PFSK-1 (cell line): ENCODE results near the gene MYO7A.

Experiments
- FOXP2 ChIP-seq: optimal IDR thresholded peaks from 2 replicates; pipeline ENCODE3; 2011; ENCODE audit warnings: borderline replicate concordance, control low read depth, inconsistent platforms; ENCODE audit not compliant: insufficient read depth; ENCODE audit errors: extremely low read length, extremely low read depth
- POLR2AphosphoS5 ChIP-seq: IDR thresholded peaks from 2 replicates; pipeline ENCODE4 v1.6.1; 2012; ENCODE audit warnings: low read depth, mild to moderate bottlenecking, control low read depth, low read length, moderate library complexity
- SIN3A ChIP-seq: IDR thresholded peaks from 2 replicates; pipeline ENCODE4 v1.6.1; 2012; ENCODE audit warnings: mild to moderate bottlenecking, low read length, moderate library complexity, borderline replicate concordance; ENCODE audit not compliant: insufficient read depth
- TAF1 ChIP-seq: IDR thresholded peaks from 2 replicates; pipeline ENCODE4 v1.6.1; 2012; ENCODE audit warnings: low read length, control low read depth, borderline replicate concordance; ENCODE audit not compliant: insufficient read depth
- TF ChIP-seq, protein P1 (sequence below), 2 experiments: IDR thresholded peaks; 2 replicates each; pipeline versions ENCODE4 v1.6.1 to v1.8.0; 2011 to 2012; ENCODE audit warnings: low read depth in 2 of 2, low read length in 2 of 2, control low read depth in 1 of 2, inconsistent platforms in 1 of 2, mild to moderate bottlenecking in 1 of 2, moderate library complexity in 1 of 2; ENCODE audit not compliant: insufficient read depth in 1 of 2

Gene MYO7A

DNA sequence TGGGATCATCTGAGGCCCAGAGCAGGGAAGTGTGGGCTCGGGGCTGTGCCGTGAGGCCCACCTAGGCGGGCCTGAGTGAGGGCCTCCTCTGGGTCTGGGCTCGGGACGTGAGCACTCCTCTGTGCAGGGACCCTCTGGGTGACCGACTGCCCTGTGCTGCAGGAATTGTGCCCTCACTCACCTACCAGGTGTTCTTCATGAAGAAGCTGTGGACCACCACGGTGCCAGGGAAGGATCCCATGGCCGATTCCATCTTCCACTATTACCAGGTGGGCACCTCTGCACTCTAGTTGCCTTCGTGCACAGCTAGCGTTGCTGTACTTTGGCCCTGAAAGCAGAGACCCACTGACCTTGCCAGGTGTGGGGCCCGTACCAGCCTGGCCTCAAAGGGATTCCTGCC lies 80.5 kb downstream of the MYO7A start:
- no peak for TF ChIP-seq SIN3A
- TF ChIP-seq, protein P1, sequence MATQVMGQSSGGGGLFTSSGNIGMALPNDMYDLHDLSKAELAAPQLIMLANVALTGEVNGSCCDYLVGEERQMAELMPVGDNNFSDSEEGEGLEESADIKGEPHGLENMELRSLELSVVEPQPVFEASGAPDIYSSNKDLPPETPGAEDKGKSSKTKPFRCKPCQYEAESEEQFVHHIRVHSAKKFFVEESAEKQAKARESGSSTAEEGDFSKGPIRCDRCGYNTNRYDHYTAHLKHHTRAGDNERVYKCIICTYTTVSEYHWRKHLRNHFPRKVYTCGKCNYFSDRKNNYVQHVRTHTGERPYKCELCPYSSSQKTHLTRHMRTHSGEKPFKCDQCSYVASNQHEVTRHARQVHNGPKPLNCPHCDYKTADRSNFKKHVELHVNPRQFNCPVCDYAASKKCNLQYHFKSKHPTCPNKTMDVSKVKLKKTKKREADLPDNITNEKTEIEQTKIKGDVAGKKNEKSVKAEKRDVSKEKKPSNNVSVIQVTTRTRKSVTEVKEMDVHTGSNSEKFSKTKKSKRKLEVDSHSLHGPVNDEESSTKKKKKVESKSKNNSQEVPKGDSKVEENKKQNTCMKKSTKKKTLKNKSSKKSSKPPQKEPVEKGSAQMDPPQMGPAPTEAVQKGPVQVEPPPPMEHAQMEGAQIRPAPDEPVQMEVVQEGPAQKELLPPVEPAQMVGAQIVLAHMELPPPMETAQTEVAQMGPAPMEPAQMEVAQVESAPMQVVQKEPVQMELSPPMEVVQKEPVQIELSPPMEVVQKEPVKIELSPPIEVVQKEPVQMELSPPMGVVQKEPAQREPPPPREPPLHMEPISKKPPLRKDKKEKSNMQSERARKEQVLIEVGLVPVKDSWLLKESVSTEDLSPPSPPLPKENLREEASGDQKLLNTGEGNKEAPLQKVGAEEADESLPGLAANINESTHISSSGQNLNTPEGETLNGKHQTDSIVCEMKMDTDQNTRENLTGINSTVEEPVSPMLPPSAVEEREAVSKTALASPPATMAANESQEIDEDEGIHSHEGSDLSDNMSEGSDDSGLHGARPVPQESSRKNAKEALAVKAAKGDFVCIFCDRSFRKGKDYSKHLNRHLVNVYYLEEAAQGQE (IDR thresholded peaks at IDR 0.05; ENCODE audit: insufficient read depth in 1 of 2, low read depth in 2 of 2, low read length in 2 of 2), result no peak
- no peak for TF ChIP-seq TAF1
- TF ChIP-seq POLR2AphosphoS5, result no peak
- no peak for TF ChIP-seq FOXP2

DNA sequence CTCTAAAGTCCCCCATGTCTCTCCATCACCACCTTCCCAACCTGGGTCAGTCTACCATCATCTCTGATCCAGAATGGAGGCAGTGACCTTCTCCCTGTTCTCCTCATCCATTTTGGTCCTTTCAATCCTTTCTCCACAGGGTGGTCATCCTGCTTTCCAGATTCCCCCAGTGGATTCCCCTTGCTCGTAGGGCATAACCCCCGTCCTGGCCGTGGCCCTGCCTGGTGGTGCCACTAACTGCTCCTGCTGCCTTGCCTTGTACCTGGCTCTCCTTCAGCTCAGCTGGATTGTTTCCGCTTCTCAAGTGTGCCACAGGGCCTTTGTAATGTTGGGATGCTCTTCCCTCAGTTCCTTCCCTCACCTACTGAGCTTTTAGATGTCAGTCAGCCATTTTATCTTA lies 81.6 kb downstream of the MYO7A start:
- no peak for TF ChIP-seq FOXP2
- TF ChIP-seq, protein P1 (IDR thresholded peaks at IDR 0.05; ENCODE audit: insufficient read depth in 1 of 2, low read depth in 2 of 2, low read length in 2 of 2), result no peak
- TF ChIP-seq TAF1, result no peak
- TF ChIP-seq POLR2AphosphoS5, result no peak
- TF ChIP-seq SIN3A, result no peak

DNA sequence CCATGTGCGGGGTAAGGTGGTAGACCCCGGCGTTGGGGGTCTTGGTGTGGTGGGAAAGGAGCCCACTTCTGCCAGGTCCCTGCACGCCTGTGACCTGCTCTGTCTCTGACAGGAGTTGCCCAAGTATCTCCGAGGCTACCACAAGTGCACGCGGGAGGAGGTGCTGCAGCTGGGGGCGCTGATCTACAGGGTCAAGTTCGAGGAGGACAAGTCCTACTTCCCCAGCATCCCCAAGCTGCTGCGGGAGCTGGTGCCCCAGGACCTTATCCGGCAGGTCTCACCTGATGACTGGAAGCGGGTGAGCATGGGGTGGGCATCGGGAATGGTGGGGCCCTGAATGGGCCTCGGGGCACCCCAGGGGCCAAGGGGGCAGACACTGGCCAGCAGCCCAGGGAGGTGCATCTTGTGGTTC lies 83.0 kb downstream of the MYO7A start:
- TF ChIP-seq, protein P1 (IDR thresholded peaks at IDR 0.05; ENCODE audit: insufficient read depth in 1 of 2, low read depth in 2 of 2, low read length in 2 of 2), result no peak
- TF ChIP-seq TAF1, result no peak
- no peak for TF ChIP-seq FOXP2
- no peak for TF ChIP-seq SIN3A
- TF ChIP-seq POLR2AphosphoS5, result no peak

DNA sequence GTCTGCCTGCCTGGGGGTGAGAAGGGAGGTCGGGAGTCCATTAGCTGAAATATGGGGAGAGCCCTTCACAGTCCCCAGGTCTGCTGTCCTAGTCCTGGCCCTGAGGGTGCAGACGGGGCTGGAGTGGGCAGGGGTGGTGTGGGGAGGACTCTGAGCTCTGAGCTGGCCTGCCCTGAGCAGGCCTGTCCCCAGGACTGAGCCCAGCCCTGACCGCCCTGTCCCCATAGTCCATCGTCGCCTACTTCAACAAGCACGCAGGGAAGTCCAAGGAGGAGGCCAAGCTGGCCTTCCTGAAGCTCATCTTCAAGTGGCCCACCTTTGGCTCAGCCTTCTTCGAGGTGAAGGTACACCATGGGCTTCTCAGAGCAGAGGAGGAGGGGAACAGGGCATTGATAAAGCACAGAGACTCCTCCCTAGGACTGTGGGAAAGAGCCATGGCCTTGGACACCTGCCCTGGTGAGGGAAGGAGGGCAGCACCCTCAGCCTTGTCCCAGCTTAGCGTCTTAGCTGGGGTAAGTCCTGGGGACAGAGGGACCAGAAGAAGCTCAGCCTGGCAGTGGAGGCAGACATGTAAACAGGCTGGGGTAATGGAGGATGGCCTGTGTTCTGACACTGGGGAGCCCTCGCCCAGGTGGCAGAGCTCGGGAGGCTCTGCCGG lies 83.7 kb downstream of the MYO7A start:
- TF ChIP-seq TAF1 (no peak), FOXP2 (no peak), POLR2AphosphoS5 (no peak), SIN3A (no peak)
- TF ChIP-seq, protein P1 (IDR thresholded peaks at IDR 0.05; ENCODE audit: insufficient read depth in 1 of 2, low read depth in 2 of 2, low read length in 2 of 2), result no peak
